Fibroblast of peridontal ligament (primary cell): Measurements from ENCODE around the gene SPATA31A3.
"Not testable (repeated sequence)": the region's sequence is repeated elsewhere in the genome, so short reads cannot be mapped to it uniquely, and the experiment has no call there.

Source experiments
- DNase-seq: peaks from one replicate; pipeline ENCODE4 v3.0.0-alpha.2; 2010; ENCODE audit errors: extremely low read depth

SPATA31A3 gene

DNA sequence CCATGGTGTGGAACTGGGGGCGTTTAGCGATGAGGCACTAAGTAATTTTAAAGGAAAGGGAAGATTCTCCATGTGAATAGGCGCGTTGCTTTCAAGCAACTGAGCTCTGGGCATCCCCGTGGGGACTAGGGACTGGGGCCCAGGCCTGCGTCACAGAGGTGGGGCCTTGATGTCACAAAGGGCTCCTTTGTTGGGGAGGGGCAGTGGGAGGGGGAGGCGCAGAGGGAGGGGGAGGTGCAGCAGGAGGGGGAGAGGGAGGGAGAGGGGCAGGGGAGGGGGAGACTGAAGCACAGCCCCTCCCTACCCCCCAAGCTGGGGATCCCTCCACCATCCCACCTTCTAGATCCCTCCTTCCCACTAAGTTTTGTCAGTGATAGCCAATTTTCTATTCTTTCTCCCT, at the start of gene SPATA31A3:
Gene SPATA31A3, minus strand, starts transcription at position 101 of the 400 bp plus-strand sequence. Its CDS starts 29 bp downstream, at position 72.
- not testable (repeated sequence) for DNase-seq

DNA sequence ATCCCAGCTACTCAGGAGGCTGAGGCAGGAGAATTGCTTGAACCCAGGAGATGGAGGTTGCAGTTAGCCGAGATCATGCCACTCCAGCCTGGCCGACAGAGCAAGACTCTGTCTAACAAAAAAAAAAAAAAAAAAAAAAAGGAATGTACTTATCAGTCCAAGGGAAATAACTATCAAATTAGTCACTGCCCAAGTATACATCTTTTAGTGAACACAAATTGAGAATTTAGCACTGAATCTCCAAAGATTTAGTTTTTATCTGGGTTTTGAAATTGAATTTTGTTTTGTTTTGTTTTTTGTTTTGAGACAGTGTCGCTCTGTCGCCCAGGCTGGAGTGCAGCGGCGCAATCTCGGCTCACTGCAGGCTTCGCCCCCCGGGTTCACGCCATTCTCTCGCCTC, 39.8 kb downstream of the SPATA31A3 start:
- not testable (repeated sequence) for DNase-seq

DNA sequence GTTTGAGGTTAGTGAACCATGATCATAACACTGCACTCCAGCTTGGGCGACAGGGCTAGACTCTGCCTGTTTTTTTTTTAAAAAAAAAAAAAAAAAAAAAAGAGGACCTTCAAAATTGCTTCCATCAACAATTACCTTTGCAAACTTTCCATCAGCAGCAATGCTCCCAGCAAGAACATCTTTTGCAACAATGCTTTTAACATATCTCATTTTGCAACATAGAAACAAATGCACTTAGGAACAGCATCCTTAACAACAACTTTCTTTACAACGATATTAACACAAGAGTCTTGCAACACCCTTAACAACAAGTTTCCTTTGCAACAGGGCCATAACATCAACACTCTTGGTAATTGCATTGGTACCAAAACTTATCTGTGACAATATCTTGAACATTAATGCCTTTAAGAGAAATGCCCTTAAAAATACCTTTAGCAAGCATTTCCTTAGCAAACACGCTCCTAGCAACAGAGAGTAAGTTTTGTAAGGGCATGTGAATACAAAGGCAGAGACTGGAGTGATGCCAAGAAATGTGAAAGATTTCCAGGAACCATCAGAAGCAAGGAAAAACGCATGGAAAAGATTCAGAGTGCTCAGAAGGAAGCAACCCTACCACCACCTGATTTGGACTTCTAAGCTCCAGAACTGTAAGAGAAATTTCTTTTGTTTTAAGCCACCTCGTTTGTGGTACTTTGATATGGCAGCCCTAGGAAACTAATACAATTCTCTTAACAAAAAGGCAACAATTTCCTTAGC, 49.8 kb downstream of the SPATA31A3 start:
- DNase-seq, result not testable (repeated sequence)

DNA sequence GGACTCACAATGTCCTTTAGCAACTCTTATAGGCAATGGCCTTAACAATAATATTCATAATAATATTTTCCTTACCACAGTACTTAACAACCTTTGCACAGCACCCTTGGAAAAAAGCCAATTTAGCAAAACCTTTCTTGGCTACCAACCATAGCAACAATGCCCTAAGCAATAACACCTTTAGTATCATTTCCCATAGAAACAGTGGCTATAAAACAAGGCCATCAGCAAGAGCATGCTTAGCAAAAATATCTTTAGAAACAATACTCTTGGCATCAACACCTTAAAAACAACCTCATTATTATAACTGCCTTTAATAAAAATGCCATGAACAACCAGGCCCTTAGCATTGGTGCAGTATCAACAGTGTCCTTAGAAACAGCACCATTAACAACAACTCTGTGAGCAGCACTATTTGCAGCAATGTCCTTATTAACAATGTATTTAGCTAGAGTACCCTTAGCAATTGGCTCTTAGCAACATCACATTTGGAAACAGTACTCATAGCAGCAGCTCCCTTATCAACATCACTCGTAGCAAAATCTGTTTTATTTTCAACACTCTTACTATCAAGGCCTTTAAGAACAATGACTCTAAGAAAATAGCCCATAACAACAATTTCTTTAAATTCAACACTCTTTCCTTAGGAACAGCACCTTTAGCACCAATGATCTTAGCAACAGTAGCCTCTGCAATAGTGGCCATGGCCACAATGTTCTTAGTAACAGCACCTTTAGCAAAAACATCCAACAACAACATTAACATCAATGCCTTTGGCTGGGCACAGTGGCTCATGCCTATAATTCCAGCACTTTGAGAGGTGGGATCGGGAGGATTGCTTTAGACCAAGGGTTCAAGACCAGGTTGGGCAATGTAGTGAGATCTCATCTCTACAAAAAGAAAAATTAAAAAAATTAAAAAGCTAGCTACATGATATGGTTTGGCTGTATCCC, 52.2 kb downstream of the SPATA31A3 start:
- DNase-seq, result not testable (repeated sequence)

DNA sequence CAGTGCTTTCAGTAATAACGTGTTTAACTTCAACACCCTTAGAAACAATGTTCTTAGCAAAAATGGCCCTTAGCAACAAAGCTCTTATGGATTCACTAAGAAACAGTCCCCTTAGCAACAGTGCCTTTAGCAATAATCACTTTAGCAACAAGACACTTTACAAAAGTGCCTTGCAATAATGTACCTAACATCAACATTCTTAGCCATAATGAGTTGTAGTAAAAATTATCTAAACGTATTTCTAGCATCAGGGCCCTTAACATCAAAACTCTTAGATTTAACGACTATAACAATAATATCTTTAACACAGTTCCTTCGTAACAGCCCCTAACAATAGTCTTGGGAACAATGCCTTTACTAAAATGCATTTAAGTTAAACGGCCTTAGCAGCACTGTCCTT, 54.0 kb downstream of the SPATA31A3 start:
- not testable (repeated sequence) for DNase-seq

DNA sequence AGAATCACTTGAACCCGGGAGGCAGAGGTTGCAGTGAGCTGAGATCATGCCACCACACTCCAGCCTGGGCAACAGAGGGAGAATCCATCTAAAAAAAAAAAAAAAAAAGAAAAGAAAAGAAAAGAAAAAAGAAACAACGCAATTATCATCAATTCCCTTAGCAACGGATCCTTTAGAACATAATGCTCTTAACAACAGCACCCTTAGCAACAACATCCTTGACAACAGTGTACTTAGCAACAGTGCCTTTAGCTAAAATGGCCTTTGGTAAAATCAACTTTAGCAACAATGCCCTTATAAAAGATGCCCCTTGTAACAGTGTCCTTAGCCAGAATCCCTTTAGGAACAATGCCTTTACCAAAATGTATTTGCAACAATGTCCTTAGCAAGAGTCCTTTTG, 54.7 kb downstream of the SPATA31A3 start:
- not testable (repeated sequence) for DNase-seq
